ENCODE measurements around the gene MREG. TPM values are rescaled to one million over a fixed set of nuclear protein-coding genes. Genes with fewer than 3 reads are reported as not detected.
A peak's percentile ranks its signal among the peaks of the same experiment; 100 is the strongest.

MREG gene
- total RNA-seq, 1 experiment from 2014 or later = 23.0 TPM

DNA sequence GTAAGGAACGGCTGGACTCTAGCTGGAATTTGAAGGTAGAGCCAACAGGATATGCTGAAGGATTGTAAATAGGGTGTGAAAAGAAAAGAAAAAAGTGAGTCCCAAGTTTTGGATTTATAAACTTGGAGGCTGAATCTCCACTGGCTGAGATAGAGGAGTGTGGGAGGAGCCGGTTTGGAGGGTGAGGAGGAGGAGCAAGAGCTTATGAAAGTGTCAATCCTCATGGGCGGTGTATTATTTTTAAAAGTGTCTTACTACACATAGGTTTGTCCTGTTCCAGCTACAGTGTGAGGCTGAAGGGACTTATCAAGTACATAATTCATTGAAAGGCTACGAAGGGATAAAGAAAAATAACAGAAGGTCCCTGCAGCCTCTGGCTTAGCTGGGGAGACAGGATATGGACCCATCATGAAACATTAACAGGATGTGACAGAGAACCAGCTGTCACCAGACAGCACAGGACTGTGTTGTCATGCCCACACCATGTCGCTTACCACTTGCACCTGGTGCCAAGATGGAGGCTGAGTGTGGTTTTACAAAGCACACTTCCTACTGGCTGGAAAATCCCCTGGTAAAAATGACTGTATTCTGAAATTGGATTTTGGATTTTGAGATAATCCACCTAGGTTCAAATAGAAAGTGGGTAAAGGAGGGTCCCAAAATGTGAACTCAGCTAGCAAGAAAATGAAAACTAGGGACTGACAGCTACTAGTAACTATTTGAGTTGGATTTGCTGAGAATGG, 2.5 kb upstream of the MREG start:
- Histone ChIP-seq H4K20me1 (ENCODE audit: insufficient read depth) (no peaks in the 10 kb centered on the region), H3K4me1 (replicated peaks; ENCODE audit: insufficient read depth) (peaks cover 18% of the 10 kb centered on the region), H2AFZ (no peak overlapping the region), H3K27ac (no peak overlapping the region), H3K9me3 (ENCODE audit: insufficient read depth, low read depth) (no peaks in the 10 kb centered on the region), H3K4me3 (no peak overlapping the region), H3K27me3 (ENCODE audit: insufficient read depth, low read depth) (no peaks in the 10 kb centered on the region), H3F3A (ENCODE audit: insufficient read depth, low read depth) (peaks cover 27% of the 10 kb centered on the region), H3K4me2 (no peak overlapping the region), H3K79me2 (ENCODE audit: low read depth) (peaks cover 19% of the 10 kb centered on the region), H3K36me3 (ENCODE audit: low read depth) (no peaks in the 10 kb centered on the region), H3K9me2 (ENCODE audit: insufficient read depth) (no peaks in the 10 kb centered on the region)
- CTCF ChIA-PET = interaction anchor here (0.5 to 1.0 kb wide), 2 partner anchors 17 to 64 kb away, joined by 3 read pairs; no protein-coding TSS in a partner anchor
- POLR2A ChIA-PET (ENCODE audit: unreplicated experiment) = no interaction called here
- TF ChIP-seq, protein P1, sequence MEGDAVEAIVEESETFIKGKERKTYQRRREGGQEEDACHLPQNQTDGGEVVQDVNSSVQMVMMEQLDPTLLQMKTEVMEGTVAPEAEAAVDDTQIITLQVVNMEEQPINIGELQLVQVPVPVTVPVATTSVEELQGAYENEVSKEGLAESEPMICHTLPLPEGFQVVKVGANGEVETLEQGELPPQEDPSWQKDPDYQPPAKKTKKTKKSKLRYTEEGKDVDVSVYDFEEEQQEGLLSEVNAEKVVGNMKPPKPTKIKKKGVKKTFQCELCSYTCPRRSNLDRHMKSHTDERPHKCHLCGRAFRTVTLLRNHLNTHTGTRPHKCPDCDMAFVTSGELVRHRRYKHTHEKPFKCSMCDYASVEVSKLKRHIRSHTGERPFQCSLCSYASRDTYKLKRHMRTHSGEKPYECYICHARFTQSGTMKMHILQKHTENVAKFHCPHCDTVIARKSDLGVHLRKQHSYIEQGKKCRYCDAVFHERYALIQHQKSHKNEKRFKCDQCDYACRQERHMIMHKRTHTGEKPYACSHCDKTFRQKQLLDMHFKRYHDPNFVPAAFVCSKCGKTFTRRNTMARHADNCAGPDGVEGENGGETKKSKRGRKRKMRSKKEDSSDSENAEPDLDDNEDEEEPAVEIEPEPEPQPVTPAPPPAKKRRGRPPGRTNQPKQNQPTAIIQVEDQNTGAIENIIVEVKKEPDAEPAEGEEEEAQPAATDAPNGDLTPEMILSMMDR (conservative IDR thresholded peaks at IDR 0.05) = no peak
- TF ChIP-seq EZH2 (IDR thresholded peaks at IDR 0.05; ENCODE audit: low read depth) = no peak
- BruUV-seq (replicated peaks) = no TSS peak
- intact Hi-C loops (cut with micrococcal nuclease; ENCODE audit: unreplicated experiment) = loop anchor here (5.0 kb wide), 1 partner anchor 44 kb away; no protein-coding TSS in a partner anchor
- DNase-seq = no peak

GRCh38 chr2:216014986-216015385, 1.6 kb upstream of the MREG start:
- intact Hi-C loops (cut with micrococcal nuclease; ENCODE audit: unreplicated experiment) = loop anchor here (5.0 kb wide), 1 partner anchor 43 kb away; no protein-coding TSS in a partner anchor
- DNase-seq = no peak
- no peaks in the 10 kb centered on the region for H4K20me1 ChIP-seq (ENCODE audit: insufficient read depth)
- no peaks in the 10 kb centered on the region for H3K9me2 ChIP-seq (ENCODE audit: insufficient read depth)
- POLR2A ChIA-PET (ENCODE audit: unreplicated experiment) = no interaction called here
- H3K27ac ChIP-seq = no peak overlapping the region
- H3F3A ChIP-seq (ENCODE audit: insufficient read depth, low read depth) = peaks cover 30% of the 10 kb centered on the region
- H3K4me1 ChIP-seq (replicated peaks; ENCODE audit: insufficient read depth) = peaks cover 24% of the 10 kb centered on the region
- H3K9me3 ChIP-seq (ENCODE audit: insufficient read depth, low read depth) = no peaks in the 10 kb centered on the region
- BruUV-seq (replicated peaks) = no TSS peak
- H3K79me2 ChIP-seq (ENCODE audit: low read depth) = peaks cover 28% of the 10 kb centered on the region
- no peak overlapping the region for H3K4me2 ChIP-seq
- H3K27me3 ChIP-seq (ENCODE audit: insufficient read depth, low read depth) = no peaks in the 10 kb centered on the region
- no peaks in the 10 kb centered on the region for H3K36me3 ChIP-seq (ENCODE audit: low read depth)
- no peak overlapping the region for H2AFZ ChIP-seq
- no peak overlapping the region for H3K4me3 ChIP-seq
- no peak for TF ChIP-seq EZH2 (IDR thresholded peaks at IDR 0.05; ENCODE audit: low read depth)
- TF ChIP-seq, protein P1 (conservative IDR thresholded peaks at IDR 0.05) = no peak
- CTCF ChIA-PET = interaction anchor here (0.5 kb wide), 1 partner anchor 63 kb away, joined by 3 read pairs; no protein-coding TSS in a partner anchor

DNA sequence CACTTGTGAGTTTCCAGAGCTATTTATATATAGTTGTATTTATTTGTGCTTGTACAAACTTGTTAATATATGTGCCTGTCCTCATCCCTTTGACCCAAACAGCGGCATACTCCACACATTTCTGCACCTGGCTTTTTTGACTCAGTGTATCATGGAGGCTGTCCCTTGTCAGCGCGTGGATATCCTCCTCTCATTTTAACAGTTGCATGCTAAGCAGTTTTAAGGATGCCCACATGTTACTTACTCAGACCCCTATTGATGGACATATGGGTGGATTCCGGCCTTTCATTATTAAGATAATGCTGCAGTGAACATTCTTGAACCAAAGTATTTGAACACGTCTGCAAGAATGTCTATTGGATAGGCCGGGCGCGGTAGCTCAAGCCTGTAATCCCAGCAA, 655 bp upstream of the MREG start:
- peak overlapping the region; percentile 86 for H3K4me2 ChIP-seq

More for the DNA sequence above, 655 bp upstream of the MREG start:
- no TSS peak for BruUV-seq (replicated peaks)
- Histone ChIP-seq H3K36me3 (ENCODE audit: low read depth) (no peaks in the 10 kb centered on the region), H2AFZ (no peak overlapping the region), H3K4me3 (peak overlapping the region; percentile 83; the same call in 1 of the 2 replicates), H3K79me2 (ENCODE audit: low read depth) (peaks cover 38% of the 10 kb centered on the region), H3K9me2 (ENCODE audit: insufficient read depth) (no peaks in the 10 kb centered on the region), H3K27me3 (ENCODE audit: insufficient read depth, low read depth) (no peaks in the 10 kb centered on the region), H4K20me1 (ENCODE audit: insufficient read depth) (no peaks in the 10 kb centered on the region), H3K9me3 (ENCODE audit: insufficient read depth, low read depth) (no peaks in the 10 kb centered on the region), H3K27ac (0 out of 2 replicates have a peak overlapping the region, but pooled peaks have one; percentile 97), H3K4me1 (replicated peaks; ENCODE audit: insufficient read depth) (peaks cover 27% of the 10 kb centered on the region), H3F3A (ENCODE audit: insufficient read depth, low read depth) (peaks cover 30% of the 10 kb centered on the region)
- POLR2A ChIA-PET (ENCODE audit: unreplicated experiment) = no interaction called here
- DNase-seq = no peak
- intact Hi-C loops (cut with micrococcal nuclease; ENCODE audit: unreplicated experiment) = no loop called here
- TF ChIP-seq, protein P1 (conservative IDR thresholded peaks at IDR 0.05) = no peak
- no peak for TF ChIP-seq EZH2 (IDR thresholded peaks at IDR 0.05; ENCODE audit: low read depth)
- CTCF ChIA-PET = no interaction called here

Data from PC-9 (cell line).